LNCaP clone FGC (cell line): ENCODE results near the gene TP73.
"Not testable (repeated sequence)": the region's sequence is repeated elsewhere in the genome, so short reads cannot be mapped to it uniquely, and the experiment has no call there.

Experiments used
- DNase-seq: peaks from one replicate; pipeline ENCODE4 v3.0.0-alpha.2; 2011; ENCODE audit warnings: low read depth
- H3K4me3 ChIP-seq: 2 replicates; pipeline ENCODE4 v1.5.1; 2011; ENCODE audit warnings: mild to moderate bottlenecking, low read depth, low read length, control low read depth
- CTCF ChIP-seq: IDR thresholded peaks from 2 replicates; pipeline ENCODE4 v1.5.1; 2012; ENCODE audit warnings: mild to moderate bottlenecking; ENCODE audit not compliant: control insufficient read depth, insufficient read depth; ENCODE audit errors: extremely low read depth

TP73 gene

GRCh38 chr1:3724416-3725030, 72.2 kb downstream of the TP73 start:
- H3K4me3 ChIP-seq = not testable (repeated sequence)
- TF ChIP-seq CTCF = peak; percentile 95
- peak; percentile 13 for DNase-seq

GRCh38 chr1:3725366-3725765, 73.0 kb downstream of the TP73 start:
- no peak for TF ChIP-seq CTCF
- no peak for DNase-seq
- no peak overlapping the region for H3K4me3 ChIP-seq

- peak; percentile 51 for TF ChIP-seq CTCF
- no peak overlapping the region for H3K4me3 ChIP-seq
- DNase-seq = no peak
Observed at GRCh38 chr1:3727042-3727824, 74.9 kb downstream of the TP73 start.

- no peak for DNase-seq
- TF ChIP-seq CTCF = no peak
- no peak overlapping the region for H3K4me3 ChIP-seq
Observed at GRCh38 chr1:3727825-3728776, 75.8 kb downstream of the TP73 start.

GRCh38 chr1:3729594-3730542, 77.6 kb downstream of the TP73 start:
- H3K4me3 ChIP-seq = no peak overlapping the region
- no peak for TF ChIP-seq CTCF
- no peak for DNase-seq

- no peak overlapping the region for H3K4me3 ChIP-seq
- DNase-seq = no peak
- TF ChIP-seq CTCF = no peak
Observed at GRCh38 chr1:3730543-3731247, 78.4 kb downstream of the TP73 start.
